OCI-LY7 (cell line): ENCODE results near the gene RIN3.

Source experiments
- CTCF ChIP-seq: fragments of 200-600 bp; sonication (generic); conservative IDR thresholded peaks from 2 replicates; pipeline ENCODE4 v1.5.1; 2014; ENCODE audit warnings: mild to moderate bottlenecking, antibody characterized with exemption, low read length, moderate library complexity, mixed read lengths
- EZH2phosphoT487 ChIP-seq: fragments of 200-600 bp; sonication (generic); IDR thresholded peaks from 2 replicates; pipeline ENCODE4 v1.6.1; 2018; ENCODE audit warnings: low read depth, borderline replicate concordance, mild to moderate bottlenecking, mixed run types, antibody characterized with exemption, low read length, moderate library complexity, mixed read lengths

GRCh38 chr14:92560106-92560865 is 46.7 kb downstream of the RIN3 start:
- no peak for TF ChIP-seq CTCF
- no peak for TF ChIP-seq EZH2phosphoT487
